Activated CD4-positive, alpha-beta memory T cell treated with anti-CD3 and anti-CD28 coated beads for 36 hours (primary cell): ENCODE measurements around the gene ADSS1. TPM values are rescaled to one million over a fixed set of nuclear protein-coding genes. Genes with fewer than 3 reads are reported as not detected.

Experiments
- CTCF ChIA-PET: fragments of 350-600 bp; sonication (Branson Sonifier 250); formaldehyde crosslinking; loops from one replicate; lab custom pipeline; 2021; ENCODE audit warnings: antibody characterized with exemption, inconsistent platforms; lab: Charles Lee
- POLR2A ChIA-PET: fragments of 350-600 bp; sonication (Branson Sonifier 250); formaldehyde crosslinking; loops from one replicate; lab custom pipeline; 2021; ENCODE audit warnings: antibody characterized with exemption; lab: Charles Lee
- DNase-seq: peaks from one replicate; pipeline ENCODE4 v3.0.0-alpha.2; 2020
- H3K27ac Mint-ChIP-seq: one replicate; pipeline ENCODE4 v1.8.0; 2021; ENCODE audit warnings: mixed read lengths
- H3K27me3 Mint-ChIP-seq: one replicate; pipeline ENCODE4 v1.8.0; 2021; ENCODE audit warnings: mixed read lengths
- H3K36me3 Mint-ChIP-seq: one replicate; pipeline ENCODE4 v1.8.0; 2021; ENCODE audit warnings: mixed read lengths
- H3K4me1 Mint-ChIP-seq: one replicate; pipeline ENCODE4 v1.8.0; 2021; ENCODE audit warnings: low read depth, mixed read lengths
- H3K4me3 Mint-ChIP-seq: one replicate; pipeline ENCODE4 v1.8.0; 2021; ENCODE audit warnings: mild to moderate bottlenecking, mixed read lengths
- H3K9me3 Mint-ChIP-seq: one replicate; pipeline ENCODE4 v1.8.0; 2021; ENCODE audit warnings: mixed read lengths
- intact Hi-C: fragments of 100-400 bp; cut with micrococcal nuclease; formaldehyde crosslinking; loops from one replicate; pipeline ENCODE4 v1.15.1; 2023
- total RNA-seq, 2 experiments: library from RNA; stranded (reverse); gene quantifications; one replicate each; pipeline ENCODE4 v1.2.3, GENCODE V29; 2021

Gene ADSS1
- total RNA-seq, 2 experiments from 2014 or later = 2.3 to 3.3 TPM

GRCh38 chr14:104731320-104732294 is 7.6 kb downstream of the ADSS1 start:
- H3K36me3 Mint-ChIP-seq = no peaks in the 10 kb centered on the region
- H3K4me3 Mint-ChIP-seq = no peak overlapping the region
- POLR2A ChIA-PET = no interaction called here
- no peaks in the 10 kb centered on the region for H3K4me1 Mint-ChIP-seq
- H3K27ac Mint-ChIP-seq = no peak overlapping the region
- no peaks in the 10 kb centered on the region for H3K9me3 Mint-ChIP-seq
- no peaks in the 10 kb centered on the region for H3K27me3 Mint-ChIP-seq
- intact Hi-C loops = no loop called here
- CTCF ChIA-PET = no interaction called here
- DNase-seq = no peak

GRCh38 chr14:104732355-104732804 is 8.4 kb downstream of the ADSS1 start:
- no peaks in the 10 kb centered on the region for H3K27me3 Mint-ChIP-seq
- intact Hi-C loops = no loop called here

GRCh38 chr14:104732931-104733681 is 9.1 kb downstream of the ADSS1 start:
- POLR2A ChIA-PET = no interaction called here
- H3K4me1 Mint-ChIP-seq = no peaks in the 10 kb centered on the region
- H3K27ac Mint-ChIP-seq = no peak overlapping the region
- H3K27me3 Mint-ChIP-seq = no peaks in the 10 kb centered on the region
- H3K4me3 Mint-ChIP-seq = no peak overlapping the region
- intact Hi-C loops = no loop called here
- CTCF ChIA-PET = interaction anchor here (1.1 kb wide), 1 partner anchor 10 kb away, joined by 3 read pairs; the partner anchor contains the start of gene ADSS1
- no peaks in the 10 kb centered on the region for H3K9me3 Mint-ChIP-seq
- H3K36me3 Mint-ChIP-seq = no peaks in the 10 kb centered on the region
- DNase-seq = no peak

More at GRCh38 chr14:104732355-104732804, 8.4 kb downstream of the ADSS1 start:
- no peak for DNase-seq
- POLR2A ChIA-PET = no interaction called here
- H3K4me1 Mint-ChIP-seq = no peaks in the 10 kb centered on the region
- CTCF ChIA-PET = no interaction called here
- H3K27ac Mint-ChIP-seq = no peak overlapping the region
- H3K4me3 Mint-ChIP-seq = no peak overlapping the region
- no peaks in the 10 kb centered on the region for H3K9me3 Mint-ChIP-seq
- H3K36me3 Mint-ChIP-seq = no peaks in the 10 kb centered on the region

DNA sequence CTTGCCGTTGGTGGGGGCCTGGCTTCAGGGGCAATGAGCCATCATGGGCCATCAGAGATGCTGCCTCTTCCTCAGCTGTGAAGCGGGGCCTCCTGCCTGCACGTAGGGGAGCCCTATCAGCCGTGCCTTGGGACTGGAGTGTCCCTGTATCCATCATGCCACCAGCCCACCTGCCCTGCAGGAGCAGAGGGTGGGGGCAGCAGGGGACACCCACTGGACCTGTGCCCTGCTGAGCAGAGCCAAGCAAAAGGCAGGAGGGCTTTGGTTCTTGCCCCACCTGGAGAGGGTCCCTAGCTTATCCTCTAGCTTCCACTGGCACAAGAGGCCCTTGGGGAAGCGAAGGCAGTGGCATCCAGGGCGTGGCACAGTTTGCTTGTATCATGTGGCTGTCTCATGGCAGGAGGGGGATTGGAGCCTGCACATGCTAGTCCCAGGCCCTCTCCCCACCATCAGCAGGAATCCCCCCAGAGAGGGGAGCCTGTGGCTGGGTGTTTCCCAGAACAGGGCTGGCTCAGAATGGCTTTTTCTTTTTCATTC is 10.1 kb downstream of the ADSS1 start:
- DNase-seq = no peak
- H3K27me3 Mint-ChIP-seq = no peaks in the 10 kb centered on the region
- H3K27ac Mint-ChIP-seq = no peak overlapping the region
- no peaks in the 10 kb centered on the region for H3K4me1 Mint-ChIP-seq
- no peak overlapping the region for H3K4me3 Mint-ChIP-seq
- H3K9me3 Mint-ChIP-seq = no peaks in the 10 kb centered on the region
- H3K36me3 Mint-ChIP-seq = no peaks in the 10 kb centered on the region
- ChIA-PET POLR2A (no interaction called here), CTCF (interaction anchor here (1.1 kb wide), 1 partner anchor 11 kb away, joined by 3 read pairs; the partner anchor contains the start of gene ADSS1)
- intact Hi-C loops = no loop called here

DNA sequence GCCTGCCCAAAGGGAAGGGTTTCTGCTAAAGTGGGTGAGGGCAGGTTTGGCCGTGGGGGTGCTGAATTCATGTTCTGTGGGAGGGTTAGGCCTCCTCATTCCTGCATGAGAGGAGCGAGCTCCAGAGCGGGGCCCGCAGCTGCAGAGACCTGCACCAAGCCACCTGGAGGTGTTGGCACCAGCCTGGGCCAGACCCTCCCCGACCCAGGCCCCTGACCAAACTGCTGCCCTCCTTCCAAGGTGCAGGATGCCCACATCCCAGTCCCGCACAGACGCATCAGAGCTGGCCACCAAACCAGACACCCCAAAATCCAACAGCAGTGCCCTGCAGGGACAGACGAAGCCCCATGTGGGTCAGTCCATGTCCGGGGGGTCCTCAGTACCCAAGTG is 10.6 kb downstream of the ADSS1 start:
- Mint-ChIP-seq H3K27ac (no peak overlapping the region), H3K9me3 (no peaks in the 10 kb centered on the region), H3K27me3 (no peaks in the 10 kb centered on the region), H3K36me3 (no peaks in the 10 kb centered on the region), H3K4me3 (no peak overlapping the region), H3K4me1 (no peaks in the 10 kb centered on the region)
- ChIA-PET POLR2A (no interaction called here), CTCF (interaction anchor here (1.1 kb wide), 1 partner anchor 11 kb away, joined by 3 read pairs; the partner anchor contains the start of gene ADSS1)
- no peak for DNase-seq
- intact Hi-C loops = no loop called here

GRCh38 chr14:104734991-104735779 is 11.2 kb downstream of the ADSS1 start:
- no peaks in the 10 kb centered on the region for H3K36me3 Mint-ChIP-seq
- no peaks in the 10 kb centered on the region for H3K4me1 Mint-ChIP-seq
- no peak overlapping the region for H3K27ac Mint-ChIP-seq
- no peak overlapping the region for H3K4me3 Mint-ChIP-seq
- H3K27me3 Mint-ChIP-seq = no peaks in the 10 kb centered on the region
- no peak for DNase-seq
- CTCF ChIA-PET = no interaction called here
- intact Hi-C loops = no loop called here
- POLR2A ChIA-PET = no interaction called here
- H3K9me3 Mint-ChIP-seq = no peaks in the 10 kb centered on the region

GRCh38 chr14:104735830-104736642 is 12.0 kb downstream of the ADSS1 start:
- H3K4me3 Mint-ChIP-seq = no peak overlapping the region
- ChIA-PET POLR2A (no interaction called here), CTCF (no interaction called here)

DNA sequence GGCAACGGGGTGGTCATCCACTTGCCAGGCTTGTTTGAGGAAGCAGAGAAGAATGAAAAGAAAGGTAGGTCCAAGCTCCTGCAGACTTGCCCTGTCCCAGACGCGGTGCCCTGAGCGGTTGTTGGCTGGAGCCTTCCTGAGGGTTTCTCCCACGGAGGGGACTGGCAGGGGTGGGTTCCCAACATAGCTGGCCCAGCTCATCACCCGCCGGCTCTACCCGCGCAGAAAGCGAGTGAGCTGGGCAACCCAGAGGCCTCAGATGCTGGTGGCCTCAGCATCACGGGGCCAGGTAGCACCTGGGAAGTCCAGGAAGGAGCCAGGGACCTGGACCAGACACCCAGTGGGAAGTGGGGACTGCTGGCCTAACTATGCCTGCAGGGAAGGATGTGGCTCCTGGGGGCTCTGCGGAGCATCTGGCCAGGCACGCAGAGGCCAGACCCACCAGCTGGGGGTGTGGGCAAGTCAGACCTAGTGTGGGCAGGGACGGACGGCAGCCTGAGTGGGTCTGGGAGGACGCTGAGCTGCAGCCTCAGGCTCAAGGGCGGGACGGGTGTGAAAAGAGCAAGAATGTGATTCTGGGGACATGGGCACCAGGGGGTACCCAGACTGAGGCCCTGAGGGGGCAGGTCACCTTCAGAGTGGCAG is 14.5 kb downstream of the ADSS1 start:
- POLR2A ChIA-PET = no interaction called here
- CTCF ChIA-PET = interaction anchor here (1.0 kb wide), 1 partner anchor 87 kb away, joined by 3 read pairs; no protein-coding TSS in a partner anchor
- Mint-ChIP-seq H3K4me1 (no peaks in the 10 kb centered on the region), H3K27ac (no peak overlapping the region), H3K27me3 (no peaks in the 10 kb centered on the region), H3K9me3 (no peaks in the 10 kb centered on the region), H3K4me3 (no peak overlapping the region), H3K36me3 (no peaks in the 10 kb centered on the region)
- DNase-seq = no peak
- intact Hi-C loops = no loop called here

More at GRCh38 chr14:104735830-104736642, 12.0 kb downstream of the ADSS1 start:
- intact Hi-C loops = no loop called here
- no peak for DNase-seq
- H3K4me1 Mint-ChIP-seq = no peaks in the 10 kb centered on the region
- no peaks in the 10 kb centered on the region for H3K36me3 Mint-ChIP-seq
- no peaks in the 10 kb centered on the region for H3K9me3 Mint-ChIP-seq
- H3K27ac Mint-ChIP-seq = no peak overlapping the region
- no peaks in the 10 kb centered on the region for H3K27me3 Mint-ChIP-seq

GRCh38 chr14:104739026-104739425 is 15.0 kb downstream of the ADSS1 start:
- no peaks in the 10 kb centered on the region for H3K9me3 Mint-ChIP-seq
- CTCF ChIA-PET = no interaction called here

DNA sequence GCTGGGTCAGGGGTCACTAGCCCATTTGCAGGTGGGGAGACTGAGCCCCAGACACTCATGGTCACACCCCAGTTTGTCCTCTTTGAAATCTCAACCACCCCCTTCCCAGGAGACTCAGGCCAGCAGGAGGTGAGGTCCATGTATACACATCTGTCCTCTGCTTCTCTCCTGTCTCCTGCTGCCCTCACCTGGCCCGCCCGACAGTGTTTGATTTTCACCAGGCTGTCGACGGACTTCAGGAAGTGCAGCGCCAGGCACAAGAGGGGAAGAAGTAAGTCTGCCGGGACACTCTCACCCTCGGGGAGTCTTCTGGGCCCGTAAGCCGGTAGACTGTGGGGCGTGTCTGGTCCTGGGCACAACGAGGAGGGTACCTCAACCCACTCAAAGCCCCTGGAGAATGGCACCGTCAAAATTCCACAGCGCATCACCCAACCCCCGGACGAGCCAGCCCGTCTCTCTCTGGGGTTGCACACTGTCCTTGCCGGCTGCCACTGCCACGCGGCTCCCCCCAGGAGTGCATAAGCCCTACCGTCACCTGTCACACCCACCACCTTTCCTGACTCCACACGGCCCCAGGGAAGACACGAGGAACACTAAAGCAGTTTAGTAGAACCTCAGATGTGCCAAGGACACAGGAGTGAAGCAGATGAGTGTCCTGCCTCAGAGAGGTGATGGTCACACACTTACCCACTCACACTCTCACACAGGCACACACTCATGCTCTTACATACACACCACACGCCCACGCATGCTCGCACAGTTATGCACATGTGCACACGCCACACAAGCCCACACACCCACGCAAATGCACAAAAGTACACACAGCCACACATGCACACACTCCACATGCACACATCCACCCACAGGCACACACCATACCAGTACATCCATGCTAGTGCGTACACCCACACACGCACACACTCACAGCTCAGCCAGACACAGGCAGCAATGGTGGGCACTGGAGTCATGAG is 15.8 kb downstream of the ADSS1 start:
- Mint-ChIP-seq H3K4me3 (no peak overlapping the region), H3K27ac (no peak overlapping the region), H3K9me3 (no peaks in the 10 kb centered on the region), H3K4me1 (no peaks in the 10 kb centered on the region), H3K36me3 (no peaks in the 10 kb centered on the region), H3K27me3 (no peaks in the 10 kb centered on the region)
- ChIA-PET CTCF (no interaction called here), POLR2A (no interaction called here)
- DNase-seq = no peak
- intact Hi-C loops = no loop called here

More at GRCh38 chr14:104739026-104739425, 15.0 kb downstream of the ADSS1 start:
- POLR2A ChIA-PET = no interaction called here
- no peak overlapping the region for H3K27ac Mint-ChIP-seq
- DNase-seq = no peak
- H3K4me1 Mint-ChIP-seq = no peaks in the 10 kb centered on the region
- intact Hi-C loops = no loop called here
- H3K27me3 Mint-ChIP-seq = no peaks in the 10 kb centered on the region
- H3K36me3 Mint-ChIP-seq = no peaks in the 10 kb centered on the region
- H3K4me3 Mint-ChIP-seq = no peak overlapping the region
